Endothelial cell of umbilical vein (primary cell): ENCODE data around the gene RNF111. TPM values are rescaled to one million over a fixed set of nuclear protein-coding genes. Genes with fewer than 3 reads are reported as not detected.

Experiments
- BruUV-seq: library from RNA; stranded (reverse); fragments of 400-500 nt; replicated peaks from 2 replicates; lab custom pipeline; 2021; lab: Mats Ljungman, UMichigan
- CTCF ChIA-PET: fragments of 300-600, 350-600 bp; sonication (Branson Sonifier 250); formaldehyde crosslinking; loops from one replicate; lab custom pipeline; 2021; ENCODE audit warnings: antibody characterized with exemption, inconsistent platforms; lab: Charles Lee
- POLR2A ChIA-PET: fragments of 300-600, 350-600 bp; sonication (Branson Sonifier 250); formaldehyde crosslinking; loops from one replicate; lab custom pipeline; 2021; ENCODE audit warnings: antibody characterized with exemption, inconsistent platforms; lab: Charles Lee
- DNase-seq: peaks from one replicate; pipeline ENCODE4 v3.0.0-alpha.2; 2011; ENCODE audit warnings: low read depth, low spot score
- FAIRE-seq: peaks from 2 replicates; lab custom pipeline; 2011; peaks lifted over from hg19 to GRCh38; lab: Jason Lieb, UNC
- H2AFZ ChIP-seq: 2 replicates; pipeline ENCODE4 v1.6.0; 2012; ENCODE audit warnings: low read depth, low read length, control low read depth, inconsistent platforms
- H3K27ac ChIP-seq: 2 replicates; pipeline ENCODE4 v1.5.1; 2011; ENCODE audit warnings: low read depth, mild to moderate bottlenecking, control low read depth, low read length, moderate library complexity; ENCODE audit not compliant: insufficient read depth
- H3K27me3 ChIP-seq, 2 experiments: 2 replicates each; pipeline versions ENCODE4 v1.6.0 to v1.6.1; 2011; ENCODE audit warnings: low read length in 2 of 2, mixed read lengths in 1 of 2; ENCODE audit not compliant: control insufficient read depth in 2 of 2, insufficient read depth in 2 of 2
- H3K36me3 ChIP-seq, 2 experiments: 2 replicates in 1 of 2; 3 replicates in 1 of 2; pipeline ENCODE4 v1.5.1; 2011; ENCODE audit warnings: low read length in 2 of 2, mild to moderate bottlenecking in 1 of 2, moderate library complexity in 1 of 2; ENCODE audit not compliant: control insufficient read depth in 2 of 2, insufficient read depth in 2 of 2; ENCODE audit errors: extremely low read depth in 1 of 2
- H3K4me1 ChIP-seq: 3 replicates; pipeline ENCODE4 v1.5.1; 2011; ENCODE audit warnings: mild to moderate bottlenecking, low read length; ENCODE audit not compliant: control insufficient read depth, insufficient read depth; ENCODE audit errors: extremely low read depth
- H3K4me2 ChIP-seq: 2 replicates; pipeline ENCODE4 v1.6.1; 2011; ENCODE audit warnings: low read length, control low read depth, mixed read lengths; ENCODE audit not compliant: insufficient read depth
- H3K4me3 ChIP-seq, 3 experiments: fragments of 200-600 bp in 1 of 3; sonication (generic), shearing (Covaris generic) in 1 of 3; replicated peaks in 1 of 3; 2 replicates each; pipeline ENCODE4 v1.5.1; 2011 to 2016; ENCODE audit warnings: control low read depth in 3 of 3, low read length in 3 of 3, mild to moderate bottlenecking in 2 of 3, inconsistent platforms in 1 of 3, low read depth in 1 of 3, moderate library complexity in 1 of 3; ENCODE audit not compliant: insufficient read depth in 1 of 3
- H3K79me2 ChIP-seq: 2 replicates; pipeline ENCODE4 v1.6.0; 2012; ENCODE audit warnings: low read length, inconsistent platforms; ENCODE audit not compliant: control insufficient read depth, insufficient read depth
- H3K9ac ChIP-seq: replicated peaks from 2 replicates; pipeline ENCODE3; 2011; ENCODE audit warnings: low read length, control low read depth; ENCODE audit not compliant: insufficient read depth; ENCODE audit errors: extremely low read depth
- H3K9me1 ChIP-seq: replicated peaks from 3 replicates; pipeline ENCODE4 v1.6.0; 2011; ENCODE audit warnings: mild to moderate bottlenecking, low read length; ENCODE audit not compliant: control insufficient read depth, insufficient read depth; ENCODE audit errors: extremely low read depth
- H3K9me3 ChIP-seq: replicated peaks from 2 replicates; pipeline ENCODE4 v1.5.1; 2012; ENCODE audit warnings: low read length, inconsistent platforms; ENCODE audit not compliant: control insufficient read depth, insufficient read depth
- H4K20me1 ChIP-seq: replicated peaks from 2 replicates; pipeline ENCODE3; 2011; ENCODE audit warnings: mild to moderate bottlenecking, low read length; ENCODE audit not compliant: control insufficient read depth, insufficient read depth; ENCODE audit errors: extremely low read depth
- EZH2 ChIP-seq: IDR thresholded peaks from 2 replicates; pipeline ENCODE4 v1.6.1; 2012; ENCODE audit warnings: borderline replicate concordance, low read depth, mild to moderate bottlenecking, moderate library complexity, low read length, inconsistent platforms; ENCODE audit not compliant: severe bottlenecking
- FOS ChIP-seq: IDR thresholded peaks from 2 replicates; pipeline ENCODE4 v1.6.1; 2011; ENCODE audit warnings: mild to moderate bottlenecking, low read length, moderate library complexity, borderline replicate concordance; ENCODE audit not compliant: insufficient read depth
- GATA2 ChIP-seq: IDR thresholded peaks from 2 replicates; pipeline ENCODE4 v1.7.0; 2011; ENCODE audit warnings: low read depth, mild to moderate bottlenecking, moderate library complexity, mixed read lengths, low read length; ENCODE audit not compliant: insufficient read length, insufficient read depth
- JUN ChIP-seq: IDR thresholded peaks from 2 replicates; pipeline ENCODE4 v1.6.1; 2011; ENCODE audit warnings: borderline replicate concordance, low read depth; ENCODE audit not compliant: insufficient read length, insufficient read depth
- POLR2A ChIP-seq: IDR thresholded peaks from 2 replicates; pipeline ENCODE4 v1.6.1; 2012; ENCODE audit warnings: low read depth, mild to moderate bottlenecking, control low read depth, low read length
- POLR2AphosphoS5 ChIP-seq: IDR thresholded peaks from 2 replicates; pipeline ENCODE4 v1.6.1; 2012; ENCODE audit warnings: low read depth, mild to moderate bottlenecking, control low read depth, low read length, moderate library complexity; ENCODE audit not compliant: insufficient read depth
- dilution Hi-C: fragments of 300-500 bp; cut with MboI; formaldehyde crosslinking; loops from one replicate; pipeline ENCODE4 v1.15.0; 2019; ENCODE audit warnings: low sequenced_read_pairs; ENCODE audit not compliant: extremely low pct_ligation_motif_present
- intact Hi-C: fragments of 100-400 bp; cut with micrococcal nuclease; formaldehyde crosslinking; loops from one replicate; pipeline ENCODE4 v1.10.0; 2022
- polyA plus RNA-seq, 4 experiments: library from polyadenylated mRNA; depleted of rRNA in 3 of 4; stranded (reverse) in 3 of 4; unstranded in 1 of 4; fragments of >200 nt; gene quantifications; 2 replicates each; pipeline versions ENCODE4 v1.2.1 to v1.2.3, GENCODE V29; 2011 to 2012; ENCODE audit warnings: missing spikeins in 1 of 4
- total RNA-seq: library from RNA; stranded (reverse); gene quantifications from 2 replicates; pipeline ENCODE4 v1.2.3, GENCODE V29; 2021
- TF ChIP-seq, protein P1 (sequence below): IDR thresholded peaks from 2 replicates; pipeline ENCODE4 v1.6.1; 2011; ENCODE audit not compliant: insufficient read depth, insufficient read length
- TF ChIP-seq, protein P2 (sequence below), 2 donors: IDR thresholded peaks; 1 replicate in 1 of 2; 2 replicates in 1 of 2; pipeline ENCODE4 v1.5.1; 2011; ENCODE audit warnings: low read length in 2 of 2, mild to moderate bottlenecking in 2 of 2, moderate library complexity in 2 of 2, control low read depth in 1 of 2, inconsistent platforms in 1 of 2, low read depth in 1 of 2; ENCODE audit not compliant: insufficient read depth in 1 of 2; ENCODE audit errors: extremely low read depth in 1 of 2

Gene RNF111
- total and polyA plus RNA-seq, 2 donors (not counting 3 experiments of a cell fraction or from before 2014, with no cell fraction given): 22.3 to 42.6 TPM

DNA sequence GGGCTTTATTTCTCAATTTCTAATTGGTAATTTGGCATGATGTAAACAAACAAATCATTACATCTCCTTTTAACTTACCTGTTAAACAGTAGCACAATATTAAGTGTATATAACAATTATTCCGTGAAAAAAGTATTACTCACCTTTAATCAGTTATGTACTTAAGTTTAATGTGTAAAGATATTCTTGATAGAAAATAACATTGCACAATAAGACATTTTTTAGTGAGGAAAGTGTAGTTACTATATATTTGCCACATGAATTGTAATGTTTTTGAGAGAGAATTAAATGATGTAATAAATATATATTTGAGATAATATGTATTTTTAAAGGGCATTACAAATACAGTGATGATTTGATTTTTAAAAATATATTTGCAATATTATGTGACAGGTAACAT is 106.6 kb downstream of the RNF111 start:
- Histone ChIP-seq H4K20me1 (no peaks in the 10 kb centered on the region), H3K79me2 (no peaks in the 10 kb centered on the region), H3K9me3 (no peaks in the 10 kb centered on the region), H3K9ac (no peak overlapping the region), H3K4me3 (no peak overlapping the region), H3K27me3 (no peaks in the 10 kb centered on the region), H3K27ac (no peak overlapping the region), H2AFZ (no peak overlapping the region), H3K9me1 (no peaks in the 10 kb centered on the region), H3K4me2 (no peak overlapping the region), H3K4me1 (no peaks in the 10 kb centered on the region), H3K36me3 (peaks cover 7 to 17% of the 10 kb centered on the region in 2 experiments)
- POLR2A ChIA-PET: no interaction called here
- FAIRE-seq: no peak
- no TSS peak for BruUV-seq
- DNase-seq: no peak
- dilution Hi-C loops: no loop called here
- TF ChIP-seq JUN (no peak), POLR2AphosphoS5 (no peak), GATA2 (no peak), EZH2 (no peak), POLR2A (no peak), FOS (no peak)
- TF ChIP-seq, protein P1, sequence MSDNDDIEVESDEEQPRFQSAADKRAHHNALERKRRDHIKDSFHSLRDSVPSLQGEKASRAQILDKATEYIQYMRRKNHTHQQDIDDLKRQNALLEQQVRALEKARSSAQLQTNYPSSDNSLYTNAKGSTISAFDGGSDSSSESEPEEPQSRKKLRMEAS: no peak
- TF ChIP-seq, protein P2, sequence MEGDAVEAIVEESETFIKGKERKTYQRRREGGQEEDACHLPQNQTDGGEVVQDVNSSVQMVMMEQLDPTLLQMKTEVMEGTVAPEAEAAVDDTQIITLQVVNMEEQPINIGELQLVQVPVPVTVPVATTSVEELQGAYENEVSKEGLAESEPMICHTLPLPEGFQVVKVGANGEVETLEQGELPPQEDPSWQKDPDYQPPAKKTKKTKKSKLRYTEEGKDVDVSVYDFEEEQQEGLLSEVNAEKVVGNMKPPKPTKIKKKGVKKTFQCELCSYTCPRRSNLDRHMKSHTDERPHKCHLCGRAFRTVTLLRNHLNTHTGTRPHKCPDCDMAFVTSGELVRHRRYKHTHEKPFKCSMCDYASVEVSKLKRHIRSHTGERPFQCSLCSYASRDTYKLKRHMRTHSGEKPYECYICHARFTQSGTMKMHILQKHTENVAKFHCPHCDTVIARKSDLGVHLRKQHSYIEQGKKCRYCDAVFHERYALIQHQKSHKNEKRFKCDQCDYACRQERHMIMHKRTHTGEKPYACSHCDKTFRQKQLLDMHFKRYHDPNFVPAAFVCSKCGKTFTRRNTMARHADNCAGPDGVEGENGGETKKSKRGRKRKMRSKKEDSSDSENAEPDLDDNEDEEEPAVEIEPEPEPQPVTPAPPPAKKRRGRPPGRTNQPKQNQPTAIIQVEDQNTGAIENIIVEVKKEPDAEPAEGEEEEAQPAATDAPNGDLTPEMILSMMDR (IDR thresholded peaks at IDR 0.05; ENCODE audit: extremely low read depth in 1 of 2, insufficient read depth in 1 of 2, low read depth in 1 of 2, low read length in 2 of 2): no peak
- intact Hi-C loops: no loop called here
- CTCF ChIA-PET: no interaction called here
